RWPE2 (cell line): ENCODE data around the gene S1PR3.
A peak's percentile ranks its signal among the peaks of the same experiment; 100 is the strongest.
"Not testable (repeated sequence)": the region's sequence is repeated elsewhere in the genome, so short reads cannot be mapped to it uniquely, and the experiment has no call there.

Source experiments
- ATAC-seq: fragments of 200-7000 bp; cut with Tn5 transposase; 3 replicates; pipeline ENCODE4 v1.9.1; 2021; ENCODE audit warnings: low read depth
- DNase-seq: peaks from one replicate; pipeline ENCODE4 v3.0.0-alpha.2; 2020; ENCODE audit warnings: low spot score
- H3K27ac ChIP-seq: fragments of 450-650 bp; 2 replicates; pipeline ENCODE4 v1.5.1; 2017; ENCODE audit warnings: mild to moderate bottlenecking; ENCODE audit not compliant: poor library complexity, severe bottlenecking
- H3K27me3 ChIP-seq: fragments of 250-450 bp; sonication (Bioruptor Pico); 2 replicates; pipeline ENCODE4 v1.5.1; 2021; ENCODE audit warnings: mild to moderate bottlenecking, moderate library complexity; ENCODE audit not compliant: insufficient read depth, poor library complexity, severe bottlenecking
- H3K36me3 ChIP-seq: fragments of 250-450 bp; sonication (Bioruptor Pico); 2 replicates; pipeline ENCODE4 v1.5.1; 2020; ENCODE audit warnings: low read depth, mild to moderate bottlenecking, moderate library complexity
- H3K4me1 ChIP-seq: fragments of 250-450 bp; sonication (Bioruptor Pico); 2 replicates; pipeline ENCODE4 v1.5.1; 2021; ENCODE audit warnings: mild to moderate bottlenecking, moderate library complexity; ENCODE audit not compliant: insufficient read depth, poor library complexity, severe bottlenecking
- H3K4me3 ChIP-seq: fragments of 250-450 bp; sonication (Bioruptor Pico); 2 replicates; pipeline ENCODE4 v1.5.1; 2021; ENCODE audit warnings: mild to moderate bottlenecking, moderate library complexity; ENCODE audit not compliant: severe bottlenecking
- H3K9me3 ChIP-seq: fragments of 250-450 bp; sonication (Bioruptor Pico); 2 replicates; pipeline ENCODE4 v1.5.1; 2021; ENCODE audit warnings: mild to moderate bottlenecking, moderate library complexity; ENCODE audit not compliant: severe bottlenecking
- CTCF ChIP-seq: fragments of 450-650 bp; IDR thresholded peaks from one replicate; pipeline ENCODE4 v1.5.1; 2017; ENCODE audit warnings: mild to moderate bottlenecking, moderate library complexity; ENCODE audit not compliant: poor library complexity, severe bottlenecking

S1PR3 gene

DNA sequence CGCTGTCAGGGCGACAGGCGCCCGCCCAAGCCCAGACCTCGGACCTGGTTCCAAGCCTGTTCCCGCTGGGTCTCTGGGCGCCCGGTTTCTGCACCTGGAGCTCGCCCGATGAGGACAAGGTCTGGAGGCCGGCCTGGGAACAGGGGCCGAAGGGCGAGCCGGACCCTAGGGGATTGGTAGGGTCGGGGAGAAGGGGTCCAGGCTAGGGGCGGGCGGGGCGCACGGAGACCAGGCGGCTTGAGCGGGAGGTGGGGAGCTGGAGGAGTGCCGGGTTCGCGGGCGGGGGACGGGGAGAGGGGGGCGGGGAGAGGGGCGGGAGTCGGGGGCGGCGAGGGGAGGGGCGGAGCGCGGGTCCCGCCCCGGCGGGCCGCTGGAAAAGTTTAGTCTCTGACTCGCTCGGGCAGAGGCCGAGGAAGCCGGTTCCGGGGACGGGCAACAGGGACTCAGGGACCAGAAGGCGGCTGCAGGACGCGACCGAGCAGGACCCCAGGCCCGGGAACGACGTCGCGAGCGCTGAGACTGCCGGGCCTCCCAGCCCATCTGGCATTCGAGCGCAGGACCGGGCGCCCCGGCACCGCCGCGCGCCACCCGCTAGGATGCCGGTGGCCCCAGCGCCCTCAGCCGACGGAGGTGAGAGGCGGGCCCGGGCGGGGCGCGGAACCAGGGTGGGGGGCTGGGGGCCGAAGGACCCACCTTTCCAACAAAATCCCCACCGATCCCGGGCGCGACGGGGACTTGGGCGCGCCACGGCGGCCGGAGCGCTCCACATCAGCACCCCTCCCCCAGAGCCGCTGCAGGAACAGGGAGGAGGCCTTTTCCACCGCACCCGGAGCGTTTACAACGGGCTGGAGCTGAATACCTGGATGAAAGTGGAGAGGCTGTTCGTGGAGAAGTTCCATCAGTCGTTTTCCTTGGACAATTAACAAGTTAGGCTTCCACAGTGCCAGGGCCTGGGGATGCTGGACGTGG, at the start of gene S1PR3:
Gene S1PR3, plus strand, starts transcription at position 403 of the 969 bp plus-strand sequence. CDS start 9,733 bp downstream, outside the sequence.
- DNase-seq (no peak), ATAC-seq (peak; percentile 77)
- no peaks in the 10 kb centered on the region for H3K9me3 ChIP-seq
- TF ChIP-seq CTCF, result no peak
- peak within 1 kb of the TSS; percentile 86 for H3K4me3 ChIP-seq
- peaks cover 2% of the 10 kb centered on the region for H3K4me1 ChIP-seq
- H3K27ac ChIP-seq, result no peak within 1 kb of the TSS
- H3K36me3 ChIP-seq, result no peaks in the 10 kb centered on the region
- no peaks in the 10 kb centered on the region for H3K27me3 ChIP-seq

DNA sequence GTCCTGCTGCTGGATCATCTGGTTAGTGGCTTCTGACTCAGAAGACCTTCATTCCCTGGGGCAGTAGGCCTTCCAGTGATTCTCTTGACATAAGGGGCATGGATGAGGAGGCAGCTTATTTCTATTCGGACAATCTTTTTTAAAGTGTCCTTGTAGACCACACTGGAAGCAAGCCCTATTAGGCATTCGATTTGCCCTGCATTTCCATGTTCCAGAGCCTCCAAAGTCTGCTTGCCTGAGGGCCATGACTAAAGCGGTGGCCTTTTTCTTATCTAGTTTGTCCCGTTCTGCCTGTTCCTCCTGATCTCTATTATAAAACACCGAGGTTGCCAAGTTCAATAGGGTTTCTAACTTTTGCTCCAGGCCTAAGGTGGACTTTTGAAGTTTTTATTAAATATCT, 49.7 kb upstream of the S1PR3 start:
- not testable (repeated sequence) for H3K4me1 ChIP-seq, H3K27me3 ChIP-seq, DNase-seq, H3K9me3 ChIP-seq, H3K4me3 ChIP-seq, ATAC-seq, H3K27ac ChIP-seq, H3K36me3 ChIP-seq

DNA sequence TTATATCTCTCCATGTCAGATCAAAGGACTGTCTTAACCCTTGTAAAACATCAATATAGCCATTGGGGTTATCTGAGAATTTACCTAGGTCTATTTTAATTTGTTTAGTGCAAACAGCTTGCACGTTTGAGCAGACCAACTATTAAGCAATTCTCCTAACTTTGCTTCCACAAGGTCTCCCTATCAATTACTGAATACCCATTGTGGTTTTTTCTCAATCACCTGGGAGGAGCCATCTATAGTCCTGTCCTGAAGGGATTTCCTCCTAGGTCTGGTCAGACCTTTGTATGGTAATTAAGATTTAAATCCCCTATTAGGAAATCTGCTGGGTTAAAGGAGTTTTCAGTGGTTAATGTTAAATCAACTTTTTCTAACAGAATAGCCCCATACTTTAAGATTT, 48.9 kb upstream of the S1PR3 start:
- H3K9me3 ChIP-seq, result no peaks in the 10 kb centered on the region
- DNase-seq, result no peak
- H3K27ac ChIP-seq, result no peak overlapping the region
- H3K4me1 ChIP-seq, result no peaks in the 10 kb centered on the region
- no peak for TF ChIP-seq CTCF
- H3K27me3 ChIP-seq, result no peaks in the 10 kb centered on the region
- no peak overlapping the region for H3K4me3 ChIP-seq
- ATAC-seq, result no peak
- H3K36me3 ChIP-seq, result no peaks in the 10 kb centered on the region

- Histone ChIP-seq H3K27me3 (no peaks in the 10 kb centered on the region), H3K4me1 (peaks cover 9% of the 10 kb centered on the region), H3K36me3 (no peaks in the 10 kb centered on the region), H3K4me3 (no peak overlapping the region), H3K27ac (no peak overlapping the region), H3K9me3 (no peaks in the 10 kb centered on the region)
- no peak for TF ChIP-seq CTCF
- ATAC-seq (no peak), DNase-seq (no peak)
These were observed 45.5 kb upstream of the S1PR3 start for GRCh38 chr9:88945636-88946333.

GRCh38 chr9:88947581-88948573, 43.4 kb upstream of the S1PR3 start:
- Histone ChIP-seq H3K4me1 (peaks cover 11% of the 10 kb centered on the region), H3K4me3 (no peak overlapping the region), H3K27me3 (no peaks in the 10 kb centered on the region), H3K9me3 (no peaks in the 10 kb centered on the region), H3K27ac (no peak overlapping the region), H3K36me3 (no peaks in the 10 kb centered on the region)
- DNase-seq, result no peak
- no peak for ATAC-seq
- no peak for TF ChIP-seq CTCF
